ENCODE measurements around the gene RBMS3.

RBMS3 gene

DNA sequence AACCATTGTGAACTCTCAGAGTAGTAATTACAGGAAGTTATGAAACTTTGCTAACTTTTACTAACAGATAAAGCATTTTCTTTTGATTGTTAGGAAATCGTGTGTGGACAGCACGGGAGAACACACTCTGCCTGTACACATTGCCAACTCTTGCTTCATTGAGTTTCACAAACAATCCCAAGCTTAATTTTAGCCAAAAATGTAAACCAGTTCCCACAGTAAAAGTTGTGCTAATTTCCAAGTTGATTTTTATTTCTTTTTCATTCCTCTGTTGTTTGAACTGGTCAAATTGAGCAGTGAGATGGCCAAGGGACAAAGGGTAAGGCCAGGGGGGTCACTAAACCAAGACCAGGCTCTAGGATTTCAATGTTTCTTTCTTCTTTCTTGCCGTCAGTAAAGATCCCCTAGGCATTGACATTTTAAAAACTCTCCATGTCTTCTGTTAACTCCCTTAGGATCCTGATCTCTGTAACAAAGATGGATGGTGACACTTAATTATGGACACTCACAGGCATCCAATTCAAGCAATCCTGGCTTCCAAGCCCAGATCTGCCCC is 414.9 kb downstream of the RBMS3 start:
- DNase-seq: no peak

DNA sequence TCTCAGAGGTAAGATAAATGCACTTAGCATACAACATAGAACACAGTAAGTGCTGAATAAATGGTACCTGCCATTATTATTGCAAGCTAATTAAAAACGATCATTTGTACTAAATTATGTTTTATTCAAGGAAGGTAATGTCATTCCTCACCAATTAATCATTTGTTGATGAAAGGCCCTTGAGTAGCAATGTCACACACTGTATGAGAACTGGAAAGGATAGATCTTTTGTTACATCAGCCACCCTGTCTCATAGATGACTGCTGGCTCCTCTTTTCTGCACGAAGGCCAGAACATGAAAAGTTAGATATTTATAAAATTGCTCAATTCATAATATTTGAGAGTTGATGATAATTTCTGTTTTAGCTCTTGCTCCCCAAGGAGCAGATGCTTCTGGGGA is 415.4 kb downstream of the RBMS3 start:
- DNase-seq: no peak

DNA sequence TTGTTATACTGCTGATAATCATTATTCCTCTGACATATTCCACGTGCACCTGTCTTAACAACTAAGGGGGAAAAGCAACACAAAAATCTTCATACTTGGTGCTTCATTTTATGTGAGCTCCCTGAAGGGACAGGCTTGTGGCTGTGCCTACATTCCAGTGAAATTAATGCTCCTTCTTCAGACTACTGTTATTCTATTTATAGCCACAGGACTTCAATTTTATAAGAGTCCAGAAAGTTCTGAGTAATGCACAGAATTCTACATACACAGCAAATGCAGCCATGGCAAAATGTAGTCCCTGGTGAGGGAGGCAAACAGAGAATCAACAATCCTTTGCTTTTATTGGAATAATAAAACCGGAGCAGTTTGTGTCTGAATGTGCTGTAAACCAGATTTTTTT is 417.1 kb downstream of the RBMS3 start:
- DNase-seq: no peak

DNA sequence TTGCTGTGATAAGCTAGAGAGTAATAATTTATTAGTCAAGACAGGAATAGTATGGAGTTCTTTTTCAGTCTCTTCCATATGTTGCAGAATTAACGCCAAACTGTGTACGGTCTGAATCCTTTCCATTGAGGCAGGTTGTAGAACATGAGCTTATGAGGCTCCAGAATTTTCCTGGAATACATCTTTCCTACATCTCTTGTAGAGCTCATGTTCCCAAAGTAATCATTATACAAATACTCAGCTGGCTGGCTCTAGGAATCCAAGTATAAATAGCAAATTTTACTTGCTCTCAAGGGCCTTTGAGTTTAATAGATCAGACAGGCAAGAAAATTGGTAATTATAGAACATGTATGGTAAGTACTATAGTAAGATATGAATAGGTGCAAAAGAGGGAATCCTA is 419.4 kb downstream of the RBMS3 start:
- DNase-seq: no peak

DNA sequence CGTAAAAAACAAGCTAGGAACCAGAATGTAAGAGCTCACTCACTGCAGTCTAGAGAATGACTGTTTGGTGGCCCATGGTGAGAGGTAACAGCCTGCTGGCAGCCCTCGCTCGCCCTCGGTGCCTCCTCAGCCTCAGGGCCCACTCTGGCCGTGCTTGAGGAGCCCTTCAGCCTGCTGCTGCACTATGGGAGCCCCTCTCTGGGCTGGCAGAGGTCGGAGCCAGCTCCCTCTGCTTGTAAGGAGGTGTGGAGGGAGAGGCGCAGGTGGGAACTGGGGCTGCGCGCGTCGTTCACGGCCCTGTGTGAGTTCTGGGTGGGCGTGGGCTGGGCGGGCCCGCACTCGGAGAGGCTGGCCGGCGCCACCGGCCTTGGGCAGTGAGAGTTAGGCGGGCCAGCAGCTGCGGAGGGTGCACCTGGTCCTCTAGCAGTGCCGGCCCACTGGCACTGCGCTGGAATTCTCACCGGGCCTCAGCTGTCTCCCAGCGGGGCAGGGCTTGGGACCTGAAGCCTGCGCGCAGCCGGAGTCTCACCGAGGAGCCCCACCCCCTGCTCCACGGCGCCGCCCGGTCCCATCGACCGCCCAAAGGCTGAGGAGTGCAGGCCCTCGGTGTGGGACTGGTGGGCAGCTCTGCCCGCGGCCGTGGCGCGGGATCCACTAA is 420.6 kb downstream of the RBMS3 start:
- DNase-seq: no peak

DNA sequence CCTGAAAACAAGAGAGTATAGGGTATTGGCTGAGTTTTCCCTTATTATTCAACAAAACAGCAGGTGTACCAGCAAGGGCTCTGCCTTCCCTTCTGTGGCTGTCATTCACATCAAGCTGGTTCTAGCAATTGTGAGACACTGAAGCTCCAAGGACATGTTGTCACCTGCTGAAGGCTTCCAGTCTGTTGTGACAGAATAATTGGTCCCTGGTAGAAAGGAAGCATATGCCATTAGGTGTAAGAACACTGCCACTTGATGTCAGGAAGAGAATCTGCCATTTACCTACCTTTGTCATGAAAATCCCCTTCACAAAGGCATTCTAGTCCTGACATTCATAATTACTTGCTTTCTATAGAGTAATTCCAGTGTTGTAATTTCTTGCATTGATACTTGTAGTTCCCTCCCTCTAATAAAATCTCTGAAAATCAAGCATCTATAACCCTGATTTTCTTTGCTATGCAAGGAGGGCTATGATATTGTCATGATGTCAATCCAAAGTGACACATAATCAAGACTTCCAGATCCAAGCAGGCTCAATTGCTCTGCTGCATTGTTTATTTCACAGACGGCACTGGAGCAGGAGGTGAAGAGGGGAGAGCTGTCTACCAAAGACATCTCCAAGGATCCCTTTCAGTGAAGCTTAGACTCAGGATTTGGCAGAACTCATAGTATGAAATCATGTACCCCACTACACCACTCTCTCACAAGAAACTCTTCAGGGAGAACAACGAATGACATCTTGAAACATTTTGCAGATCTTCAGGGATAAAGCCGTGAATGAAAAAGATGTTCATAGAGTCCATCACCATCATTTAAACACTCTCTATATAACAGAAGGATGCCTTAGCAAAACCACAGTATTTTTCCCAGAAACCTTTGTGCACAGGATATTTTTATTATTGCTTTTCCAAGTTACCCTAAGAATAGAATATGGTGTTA is 425.3 kb downstream of the RBMS3 start:
- DNase-seq: no peak

DNA sequence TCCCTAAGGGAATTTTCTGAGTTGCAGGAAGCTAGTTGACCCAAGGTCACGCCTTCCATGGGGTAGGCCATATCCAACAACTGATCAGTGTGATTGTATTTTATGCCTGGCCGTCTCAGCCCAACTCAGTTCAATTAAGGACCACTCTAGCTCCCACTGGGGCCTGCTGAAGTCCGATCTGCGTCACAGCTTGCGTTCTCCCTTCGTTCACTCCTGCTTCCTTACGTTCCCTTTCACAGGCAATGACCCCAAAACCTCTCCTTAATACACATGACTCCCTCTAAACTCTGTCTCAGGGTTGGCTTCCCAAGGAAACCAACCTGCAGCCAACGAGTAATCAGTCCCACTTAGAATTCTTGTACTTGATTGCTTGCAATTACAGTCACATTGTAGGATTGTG is 428.0 kb downstream of the RBMS3 start:
- no peak for DNase-seq

DNA sequence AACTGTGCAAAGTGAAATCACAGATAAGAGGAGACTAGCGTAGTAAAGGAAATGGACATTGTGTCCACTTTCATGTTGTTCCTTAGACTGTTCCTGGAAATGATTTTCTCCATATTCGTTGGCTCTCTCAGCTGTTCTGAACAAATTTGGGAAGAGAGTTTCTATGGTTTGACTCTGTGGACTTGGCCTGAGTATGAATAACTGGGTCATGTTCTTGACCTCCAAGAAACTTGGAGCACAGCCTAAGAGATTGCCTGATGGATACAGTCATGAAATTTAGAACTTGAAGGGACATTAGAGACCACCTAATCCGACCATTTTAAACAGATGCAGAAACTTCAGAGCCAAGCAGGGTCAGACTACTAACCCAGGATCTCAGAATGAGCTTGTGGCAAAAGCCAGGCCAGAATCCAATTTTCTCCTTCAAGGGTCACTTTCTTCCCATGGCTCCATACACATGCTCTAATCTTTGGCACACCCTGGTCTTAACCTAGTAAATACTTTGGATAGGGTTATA is 430.4 kb downstream of the RBMS3 start:
- DNase-seq: no peak

DNA sequence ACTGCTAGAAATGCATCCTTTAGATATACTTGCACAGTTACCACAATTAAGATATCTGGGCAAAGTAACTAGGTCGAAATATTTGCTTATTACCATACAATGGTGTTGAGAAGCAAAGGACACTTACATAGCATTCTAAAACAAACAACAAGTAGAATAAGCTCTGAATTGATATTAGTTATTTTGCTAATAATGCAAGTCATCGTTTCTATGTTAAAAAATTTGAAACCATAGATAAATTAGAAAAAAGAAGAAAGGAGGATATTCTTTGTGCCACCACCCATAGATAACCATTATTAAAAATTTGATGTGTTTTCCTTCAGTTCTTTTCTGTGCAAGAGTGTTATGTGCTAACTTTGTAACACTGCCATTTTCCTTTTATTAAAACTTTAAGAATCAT is 435.3 kb downstream of the RBMS3 start:
- DNase-seq: no peak

DNA sequence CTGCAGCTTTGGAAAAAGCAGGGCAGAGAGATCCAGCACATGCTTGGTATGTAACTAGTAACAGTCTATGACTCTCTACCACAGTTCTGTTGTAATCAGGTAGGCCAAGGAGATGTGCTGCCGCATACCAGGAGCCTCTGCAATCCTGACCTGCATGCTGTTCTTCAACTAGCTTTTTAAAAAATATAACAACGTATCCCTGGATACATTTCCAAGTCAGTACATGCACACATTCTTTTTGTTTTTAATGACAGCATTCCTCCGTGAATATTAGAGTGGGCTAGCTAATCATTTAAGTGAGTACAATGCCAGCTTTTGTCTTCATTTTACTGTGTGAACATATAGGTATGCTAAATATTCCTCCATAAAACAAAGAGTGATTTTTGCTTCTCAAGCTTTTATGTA is 437.8 kb downstream of the RBMS3 start:
- DNase-seq: no peak

DNA sequence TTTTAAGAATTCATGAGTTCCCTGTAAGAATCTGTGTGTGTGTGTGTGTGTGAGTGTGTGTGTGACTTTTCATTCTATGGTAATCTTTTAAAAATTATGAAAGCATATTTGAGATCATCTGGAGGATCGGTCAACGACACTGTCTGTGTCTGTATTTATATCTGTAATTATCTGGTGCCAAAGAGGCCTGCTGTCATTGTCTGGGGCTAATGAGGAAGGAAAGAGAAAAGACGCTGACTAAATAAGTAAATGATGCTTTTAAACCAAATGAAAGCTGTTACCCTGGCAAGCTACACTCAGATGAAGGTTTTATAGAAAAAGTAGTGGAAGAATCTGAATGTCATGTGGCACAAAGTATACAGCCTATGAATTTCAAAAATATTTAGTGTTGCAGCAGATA is 439.8 kb downstream of the RBMS3 start:
- no peak for DNase-seq

DNA sequence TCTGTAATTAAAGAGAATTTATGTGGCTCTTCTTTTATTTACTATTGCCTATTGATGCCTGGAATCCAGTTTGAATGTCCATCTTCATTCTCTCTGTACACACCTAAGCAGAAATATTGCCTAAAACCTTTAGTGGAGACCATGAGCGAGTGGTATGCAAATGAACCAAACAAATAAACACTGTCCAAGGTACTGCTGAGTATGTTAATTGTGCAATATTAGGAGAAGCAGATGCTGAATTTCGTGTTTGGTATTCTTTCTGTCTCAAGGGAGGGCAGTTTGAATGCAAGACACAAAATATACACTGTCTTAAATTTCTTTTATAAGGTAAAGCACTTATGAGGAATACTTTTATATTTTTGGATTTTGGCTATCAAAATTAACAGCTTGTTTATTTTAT is 440.9 kb downstream of the RBMS3 start:
- no peak for DNase-seq

DNA sequence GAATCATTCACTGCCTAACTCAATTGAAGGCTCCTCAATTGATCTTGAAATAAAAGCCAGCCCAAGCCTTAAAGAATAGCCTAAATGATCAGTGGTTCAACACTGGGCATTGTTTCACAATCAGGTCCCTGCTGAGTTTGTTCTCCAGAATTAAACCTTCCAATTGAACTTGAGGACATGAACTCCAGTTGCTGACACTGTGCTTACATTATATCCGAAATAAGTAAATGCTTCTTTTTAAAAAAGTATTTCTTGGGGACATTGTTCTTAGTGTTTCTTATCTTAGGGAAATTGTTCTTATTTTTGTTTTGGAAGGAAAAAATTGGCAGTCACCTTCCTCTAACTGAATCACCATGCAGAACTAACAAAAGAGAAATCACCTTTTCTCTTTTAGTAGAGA is 450.2 kb downstream of the RBMS3 start:
- no peak for DNase-seq

DNA sequence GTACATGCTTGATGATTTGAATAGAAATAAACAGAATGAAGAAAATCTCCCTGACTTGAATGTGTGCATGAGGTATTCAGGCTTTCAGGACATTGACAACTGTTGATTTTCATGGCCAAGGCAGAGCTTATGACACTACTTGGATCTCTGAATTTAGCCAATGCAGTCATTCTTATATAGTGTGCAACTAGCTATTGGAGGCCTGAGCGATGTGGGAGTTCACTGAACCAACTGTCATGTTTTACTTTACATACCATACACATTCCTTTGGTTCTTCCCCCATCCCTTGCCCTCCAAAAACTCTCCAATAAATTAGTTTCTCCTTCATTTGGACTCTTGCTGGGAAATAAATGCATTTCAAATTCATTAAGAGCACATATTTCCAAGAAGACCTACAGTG is 460.4 kb downstream of the RBMS3 start:
- no peak for DNase-seq

DNA sequence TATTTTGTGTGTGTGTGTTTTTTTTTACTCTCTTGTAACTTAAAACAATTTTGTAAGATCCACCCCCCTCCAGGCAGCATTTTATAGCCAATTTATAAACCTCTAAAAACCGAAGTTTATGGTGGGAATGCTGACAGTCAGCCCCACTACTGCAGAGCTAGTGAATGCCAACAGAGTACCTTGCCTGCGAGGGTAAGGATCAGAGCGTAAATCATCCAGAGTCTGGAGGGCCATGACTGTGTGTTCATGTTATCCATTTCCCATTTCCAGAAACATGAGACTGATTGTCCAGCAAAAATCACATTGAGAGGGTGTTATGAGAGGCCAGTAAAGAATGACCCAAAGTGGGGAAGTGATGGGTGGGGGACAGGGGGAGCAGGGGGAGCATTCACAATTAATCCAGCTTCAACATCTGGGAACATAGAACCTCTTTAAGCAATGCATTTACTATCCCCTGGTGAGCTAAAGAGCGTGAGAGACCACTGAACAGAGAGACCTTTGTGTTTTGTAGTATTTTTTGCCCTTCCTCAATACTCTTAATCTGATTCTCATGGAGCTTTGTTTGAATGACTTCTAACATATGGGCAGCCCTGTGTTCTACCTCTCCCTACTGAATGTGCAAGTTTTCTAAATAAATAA is 464.5 kb downstream of the RBMS3 start:
- DNase-seq: no peak

DNA sequence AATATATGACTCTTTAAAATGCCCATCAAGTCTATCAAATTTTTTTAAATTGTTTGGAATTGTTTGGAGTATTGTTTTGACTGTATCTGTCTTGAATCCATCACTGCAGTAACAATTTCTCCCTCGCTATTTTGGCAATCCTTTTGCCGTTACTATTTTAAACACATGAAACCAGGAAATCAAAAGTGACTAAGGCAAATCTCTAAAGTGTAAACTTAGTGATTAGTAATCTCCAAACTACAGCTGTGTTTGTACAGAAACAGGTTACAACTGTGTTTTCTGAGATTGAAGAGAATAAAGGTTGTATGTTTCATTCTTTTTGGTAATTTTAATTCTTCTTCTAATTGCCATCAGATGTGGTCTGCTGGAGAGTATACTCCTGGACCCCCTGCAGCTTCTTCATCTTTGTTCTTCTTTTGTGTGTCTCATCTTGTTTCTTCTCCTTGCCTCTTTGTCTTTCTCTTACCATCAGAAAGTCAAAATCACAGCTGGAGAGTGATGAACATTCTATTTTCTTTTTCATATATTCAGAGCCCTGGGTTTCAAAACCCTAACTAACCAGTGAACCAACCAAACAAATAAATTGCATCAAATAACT is 465.4 kb downstream of the RBMS3 start:
- no peak for DNase-seq

DNA sequence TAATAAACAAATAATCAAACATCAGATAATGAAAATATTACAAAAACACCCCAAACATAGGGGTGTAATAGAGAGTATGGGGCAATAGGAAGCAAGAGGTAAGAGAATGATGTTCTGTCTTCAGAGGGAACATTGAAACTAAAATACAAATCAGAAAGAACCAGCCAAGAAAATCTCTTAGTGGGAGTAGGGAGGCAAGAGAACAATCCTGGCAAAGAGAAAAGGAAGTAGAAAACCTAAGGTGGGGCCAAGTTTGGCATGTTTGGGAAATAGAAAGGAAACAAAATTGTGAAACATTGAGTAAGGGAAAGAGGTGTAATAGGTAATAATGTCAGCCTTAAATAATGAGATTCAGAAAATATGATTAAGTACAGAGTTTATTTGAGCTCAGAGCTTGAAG is 467.1 kb downstream of the RBMS3 start:
- DNase-seq: no peak

DNA sequence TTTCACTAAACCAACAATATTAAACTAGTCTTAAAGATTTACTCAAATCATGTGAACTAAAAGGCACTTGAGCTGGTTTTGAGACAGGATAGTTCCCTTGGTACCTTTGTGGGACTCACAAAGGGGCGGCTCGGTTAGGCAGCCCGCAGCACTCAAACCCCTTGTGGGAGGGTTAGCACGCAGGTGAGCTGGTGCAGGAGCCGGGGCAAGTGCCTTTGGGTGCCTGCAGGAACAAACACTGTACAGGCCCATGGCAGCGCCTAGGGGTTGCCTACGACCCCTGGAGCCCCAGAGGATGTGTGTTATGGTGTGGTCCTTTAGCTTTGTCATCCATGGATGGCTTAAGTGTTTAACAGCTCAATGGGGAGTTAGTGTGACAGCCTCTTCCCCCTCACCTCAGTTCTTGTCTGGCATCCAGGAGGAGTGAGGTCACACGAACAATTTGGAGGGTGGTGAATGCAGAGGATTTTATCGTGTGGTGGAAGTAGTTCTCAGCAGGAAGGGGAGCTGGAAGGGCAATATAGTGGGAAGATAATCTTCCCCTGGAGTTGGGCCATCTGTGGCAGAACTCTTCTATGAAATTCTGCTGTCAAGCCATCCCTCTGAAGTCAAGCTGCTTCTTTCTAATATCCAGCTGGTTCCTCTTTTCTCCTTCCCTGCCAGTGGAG is 470.9 kb downstream of the RBMS3 start:
- DNase-seq: no peak

DNA sequence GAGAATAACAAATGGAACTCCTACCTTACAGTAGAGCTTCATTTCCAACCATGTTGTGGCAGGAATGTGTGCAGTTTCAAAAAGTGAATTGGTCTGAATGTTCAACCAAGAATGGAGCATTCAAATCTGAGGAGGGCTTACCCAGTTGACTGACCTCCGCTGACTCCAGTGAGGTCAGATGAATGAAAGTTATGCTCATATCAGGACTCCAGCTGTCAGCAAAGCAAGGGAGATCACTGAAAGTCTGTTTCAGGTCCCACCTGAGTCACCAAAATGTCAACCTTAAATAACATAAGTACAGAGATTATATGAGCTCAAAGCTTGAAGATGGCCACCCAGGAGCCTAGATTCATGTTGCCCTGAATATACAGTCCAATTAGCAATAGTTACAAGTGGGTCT is 473.5 kb downstream of the RBMS3 start:
- DNase-seq: no peak

DNA sequence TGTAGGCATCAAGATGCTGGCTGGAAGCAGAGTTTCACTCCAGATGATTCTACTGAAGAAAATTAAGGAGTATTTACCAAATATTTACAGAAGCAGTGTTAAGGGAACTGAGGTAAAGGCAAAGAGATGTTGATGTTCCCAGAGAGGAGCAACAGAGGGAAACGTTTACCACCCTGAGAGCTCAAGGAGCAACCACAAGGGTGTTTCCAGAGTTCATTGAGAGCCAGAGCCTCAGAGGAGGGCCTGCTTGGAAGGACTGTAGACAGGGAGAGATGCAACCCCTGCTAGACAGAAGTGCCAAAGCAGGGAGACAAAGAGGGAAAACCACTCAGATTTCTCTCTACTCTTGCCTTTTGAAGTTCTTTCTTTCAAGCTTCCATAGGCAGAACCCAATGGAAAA is 474.5 kb downstream of the RBMS3 start:
- no peak for DNase-seq

DNA sequence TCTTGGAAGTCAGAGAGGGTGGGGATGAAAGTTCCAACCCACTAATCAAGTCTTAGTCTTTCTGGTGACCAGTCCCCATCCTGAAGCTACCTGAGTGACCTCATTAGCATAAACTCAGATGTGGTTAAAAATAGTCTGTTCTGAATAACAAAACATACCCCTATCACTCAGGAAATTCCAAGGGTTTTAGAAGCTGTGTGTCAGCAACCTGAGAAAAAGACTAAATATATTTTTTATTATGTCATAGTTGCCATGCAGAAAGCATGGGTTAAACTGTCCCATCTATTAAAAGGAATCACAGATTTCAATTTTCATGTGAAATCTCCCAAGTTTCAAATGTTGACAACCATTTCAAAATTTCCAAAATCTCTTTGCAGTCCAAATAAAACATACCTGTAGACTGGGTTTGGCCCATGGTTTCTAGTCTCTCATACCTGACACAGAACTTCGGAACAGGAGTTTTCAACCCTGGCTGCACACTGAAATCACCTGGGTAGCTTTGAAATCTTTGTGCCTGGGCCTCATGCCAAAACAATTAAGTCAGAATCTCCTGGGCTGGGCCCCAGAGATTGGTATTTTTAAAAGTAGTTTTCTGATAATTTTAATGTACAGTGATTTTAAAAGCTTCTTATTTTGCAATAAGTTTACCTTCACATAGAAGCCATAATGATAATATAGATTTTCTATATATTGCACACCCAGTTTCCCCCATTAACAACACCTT is 476.3 kb downstream of the RBMS3 start:
- no peak for DNase-seq

DNA sequence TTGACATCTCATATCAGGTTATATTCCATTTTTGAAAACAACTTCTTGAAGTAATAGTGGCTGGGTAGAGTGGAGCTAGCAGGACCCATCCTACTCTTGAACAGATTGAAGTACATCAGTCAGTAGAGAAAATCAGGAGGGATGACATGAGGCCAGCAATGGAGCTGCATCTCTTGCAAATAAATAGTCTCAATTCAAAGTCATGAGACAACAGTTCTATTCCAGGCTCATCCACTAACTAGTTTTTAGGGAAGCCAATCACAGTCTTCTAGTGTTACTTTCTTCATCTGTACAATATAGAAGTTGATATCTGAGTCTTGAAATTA is 477.2 kb downstream of the RBMS3 start:
- DNase-seq: no peak

Measured in CD4-positive, alpha-beta T cell treated with Interleukin-4 for 4 hours (primary cell).